WERI-Rb-1 (cell line): ENCODE measurements around the gene RANBP3.

Experiments
- DNase-seq: peaks from one replicate; pipeline ENCODE4 v3.0.0-alpha.2; 2020
- H3K27ac ChIP-seq: fragments of 250-450 bp; sonication (Bioruptor Pico); 2 replicates; pipeline ENCODE4 v1.5.1; 2020; ENCODE audit warnings: mild to moderate bottlenecking, moderate library complexity
- H3K27me3 ChIP-seq: fragments of 250-450 bp; sonication (Bioruptor Pico); 2 replicates; pipeline ENCODE4 v1.5.1; 2021; ENCODE audit warnings: mild to moderate bottlenecking, low read depth, moderate library complexity; ENCODE audit not compliant: insufficient read depth, severe bottlenecking
- H3K36me3 ChIP-seq: fragments of 250-450 bp; sonication (Bioruptor Pico); 2 replicates; pipeline ENCODE4 v1.5.1; 2020; ENCODE audit warnings: mild to moderate bottlenecking, moderate library complexity
- H3K4me3 ChIP-seq: 2 replicates; pipeline ENCODE4 v1.5.1; 2011; ENCODE audit warnings: low read depth, mild to moderate bottlenecking, control low read depth, low read length
- H3K9me3 ChIP-seq: fragments of 250-450 bp; sonication (Bioruptor Pico); 2 replicates; pipeline ENCODE4 v1.5.1; 2021; ENCODE audit warnings: mild to moderate bottlenecking, moderate library complexity; ENCODE audit not compliant: severe bottlenecking
- TF ChIP-seq, protein P1 (sequence below): IDR thresholded peaks from 2 replicates; pipeline ENCODE4 v1.5.1; 2011; ENCODE audit warnings: low read depth, mild to moderate bottlenecking, control low read depth, inconsistent platforms, low read length

Gene RANBP3

DNA sequence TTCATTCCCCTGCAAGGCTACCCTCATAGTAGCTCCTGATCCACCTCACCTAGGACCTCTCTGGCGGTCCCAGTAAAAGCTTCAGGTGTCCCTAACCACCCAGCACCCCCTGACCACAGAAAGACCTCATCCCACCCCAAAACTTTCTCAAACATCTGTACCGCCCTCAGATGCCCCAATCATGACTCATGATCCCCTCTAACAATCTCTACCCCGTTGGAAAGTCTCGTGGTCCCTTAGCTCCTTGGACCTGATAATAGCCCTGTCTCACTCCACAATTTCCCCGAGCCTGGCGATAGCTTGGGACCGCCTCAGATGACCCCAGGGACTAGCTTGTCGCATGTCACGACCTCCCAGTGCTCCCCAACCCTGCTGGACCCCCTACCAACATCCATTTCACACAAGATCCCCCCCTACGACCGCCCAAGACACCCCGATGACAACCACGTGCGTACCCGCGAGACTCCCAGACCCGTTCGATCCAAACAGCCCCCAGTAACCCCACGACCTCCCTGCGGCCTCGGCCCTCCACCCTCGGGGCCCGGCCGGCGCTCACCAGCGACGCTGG is 74.8 kb downstream of the RANBP3 start:
- Histone ChIP-seq H3K36me3 (peaks cover 26% of the 10 kb centered on the region), H3K9me3 (no peaks in the 10 kb centered on the region), H3K27me3 (no peaks in the 10 kb centered on the region), H3K4me3 (peak overlapping the region; percentile 100), H3K27ac (peak overlapping the region; percentile 92)
- no peak for DNase-seq
- TF ChIP-seq, protein P1, sequence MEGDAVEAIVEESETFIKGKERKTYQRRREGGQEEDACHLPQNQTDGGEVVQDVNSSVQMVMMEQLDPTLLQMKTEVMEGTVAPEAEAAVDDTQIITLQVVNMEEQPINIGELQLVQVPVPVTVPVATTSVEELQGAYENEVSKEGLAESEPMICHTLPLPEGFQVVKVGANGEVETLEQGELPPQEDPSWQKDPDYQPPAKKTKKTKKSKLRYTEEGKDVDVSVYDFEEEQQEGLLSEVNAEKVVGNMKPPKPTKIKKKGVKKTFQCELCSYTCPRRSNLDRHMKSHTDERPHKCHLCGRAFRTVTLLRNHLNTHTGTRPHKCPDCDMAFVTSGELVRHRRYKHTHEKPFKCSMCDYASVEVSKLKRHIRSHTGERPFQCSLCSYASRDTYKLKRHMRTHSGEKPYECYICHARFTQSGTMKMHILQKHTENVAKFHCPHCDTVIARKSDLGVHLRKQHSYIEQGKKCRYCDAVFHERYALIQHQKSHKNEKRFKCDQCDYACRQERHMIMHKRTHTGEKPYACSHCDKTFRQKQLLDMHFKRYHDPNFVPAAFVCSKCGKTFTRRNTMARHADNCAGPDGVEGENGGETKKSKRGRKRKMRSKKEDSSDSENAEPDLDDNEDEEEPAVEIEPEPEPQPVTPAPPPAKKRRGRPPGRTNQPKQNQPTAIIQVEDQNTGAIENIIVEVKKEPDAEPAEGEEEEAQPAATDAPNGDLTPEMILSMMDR, result no peak

DNA sequence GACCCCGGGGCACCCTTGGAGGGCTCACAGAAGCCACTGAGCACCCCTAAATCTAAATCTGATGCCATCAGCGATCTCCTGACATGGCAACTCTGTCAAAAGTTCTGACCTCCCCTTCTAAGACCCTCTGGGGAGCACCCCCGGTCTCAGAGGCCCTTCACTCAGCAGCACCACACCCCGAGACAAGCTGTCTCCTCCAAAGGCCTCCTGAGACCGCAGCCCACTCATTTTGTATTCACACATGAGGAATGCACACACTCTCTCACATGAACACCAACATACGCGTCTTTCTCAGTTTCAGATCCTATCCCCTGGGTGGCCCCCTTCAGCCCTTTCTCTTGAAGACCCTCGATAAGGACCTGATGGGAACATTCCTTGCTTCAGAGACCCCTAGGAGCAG is 77.0 kb downstream of the RANBP3 start:
- no peak for DNase-seq
- no peak overlapping the region for H3K27ac ChIP-seq
- H3K9me3 ChIP-seq, result no peaks in the 10 kb centered on the region
- TF ChIP-seq, protein P1, result no peak
- H3K36me3 ChIP-seq, result peaks cover 29% of the 10 kb centered on the region
- H3K4me3 ChIP-seq, result no peak overlapping the region
- H3K27me3 ChIP-seq, result no peaks in the 10 kb centered on the region

DNA sequence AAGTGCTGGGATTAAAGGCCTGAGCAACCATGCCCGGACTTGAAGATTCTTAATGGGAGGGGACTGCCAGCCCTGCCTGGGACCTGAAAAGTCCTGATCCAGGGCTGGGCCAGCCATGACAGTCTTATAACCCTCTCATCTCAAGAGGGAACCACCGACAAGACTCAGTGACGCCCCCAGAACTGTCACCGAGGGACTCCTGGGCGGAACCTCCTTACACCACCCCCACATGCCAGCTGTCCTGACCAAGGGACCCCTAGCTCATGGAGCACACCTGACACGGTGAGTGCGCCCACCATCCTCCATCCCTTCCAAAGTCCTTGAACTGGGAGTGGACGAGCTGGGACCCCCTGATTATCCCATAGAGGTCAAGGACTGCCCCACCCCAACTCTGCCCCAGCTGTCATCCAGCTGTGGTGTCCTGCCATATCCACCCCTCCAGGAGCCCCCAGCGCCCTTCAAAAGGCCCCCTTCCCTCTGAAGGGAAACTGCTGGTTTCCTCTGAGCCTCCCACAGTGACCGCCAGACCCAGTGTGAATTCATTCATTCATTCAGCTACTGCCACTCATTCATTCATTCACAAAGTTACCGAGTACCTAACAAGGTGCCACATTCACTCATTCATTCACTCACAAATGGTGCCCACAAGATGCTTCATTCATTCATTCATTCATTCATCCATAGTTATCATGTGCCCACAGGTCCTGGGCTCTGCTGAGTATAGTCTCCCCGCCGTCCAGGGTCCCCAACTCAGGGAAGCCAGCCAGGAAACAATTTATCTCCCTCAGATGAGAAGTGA is 78.0 kb downstream of the RANBP3 start:
- Histone ChIP-seq H3K27me3 (no peaks in the 10 kb centered on the region), H3K4me3 (no peak overlapping the region), H3K9me3 (no peaks in the 10 kb centered on the region), H3K36me3 (peaks cover 40% of the 10 kb centered on the region), H3K27ac (no peak overlapping the region)
- no peak for DNase-seq
- TF ChIP-seq, protein P1, result no peak

DNA sequence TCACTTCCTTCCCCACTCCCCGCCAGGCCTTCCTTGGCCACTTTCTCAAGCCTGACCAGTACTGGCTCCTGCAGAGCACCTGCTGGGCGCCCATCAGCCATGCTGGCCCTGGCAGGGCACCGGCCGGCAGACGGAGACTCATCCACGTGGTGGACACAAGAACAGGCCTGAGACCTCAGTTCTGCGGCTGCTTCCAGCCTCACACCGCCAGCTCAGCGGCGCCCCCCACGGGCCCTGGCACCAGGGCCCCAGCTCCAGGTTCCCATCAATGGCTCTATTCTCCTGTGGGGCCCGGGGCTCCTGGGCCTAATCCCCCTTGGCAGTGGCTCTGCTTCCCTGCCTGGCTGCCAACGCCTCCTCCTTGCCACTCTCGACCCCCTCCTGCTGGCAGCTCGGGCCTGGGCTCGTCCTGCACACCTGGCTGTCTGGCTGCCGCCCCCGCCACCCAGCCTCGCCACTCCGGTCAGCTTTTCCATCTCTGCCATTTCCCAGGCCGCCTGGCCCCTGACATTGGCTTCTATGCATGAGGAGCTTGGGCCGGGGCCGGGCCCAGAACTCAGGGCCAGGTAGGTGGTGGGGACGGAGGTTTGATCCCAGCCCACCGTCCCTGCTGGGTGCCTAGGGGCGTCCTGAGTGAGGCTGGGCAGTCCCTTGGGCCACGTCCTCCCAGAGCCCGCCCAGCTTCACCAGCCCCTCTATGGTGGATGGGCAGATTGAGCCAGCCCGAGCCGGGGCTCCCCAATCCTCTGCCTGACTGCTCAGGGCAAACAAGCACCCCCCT is 80.6 kb downstream of the RANBP3 start:
- no peak overlapping the region; the same call in 1 of the 2 replicates for H3K27ac ChIP-seq
- no peaks in the 10 kb centered on the region for H3K9me3 ChIP-seq
- no peak for DNase-seq
- peaks cover 41% of the 10 kb centered on the region for H3K36me3 ChIP-seq
- no peak overlapping the region for H3K4me3 ChIP-seq
- TF ChIP-seq, protein P1, result peak; percentile 31; the same call in 1 of the 2 replicates
- H3K27me3 ChIP-seq, result no peaks in the 10 kb centered on the region

DNA sequence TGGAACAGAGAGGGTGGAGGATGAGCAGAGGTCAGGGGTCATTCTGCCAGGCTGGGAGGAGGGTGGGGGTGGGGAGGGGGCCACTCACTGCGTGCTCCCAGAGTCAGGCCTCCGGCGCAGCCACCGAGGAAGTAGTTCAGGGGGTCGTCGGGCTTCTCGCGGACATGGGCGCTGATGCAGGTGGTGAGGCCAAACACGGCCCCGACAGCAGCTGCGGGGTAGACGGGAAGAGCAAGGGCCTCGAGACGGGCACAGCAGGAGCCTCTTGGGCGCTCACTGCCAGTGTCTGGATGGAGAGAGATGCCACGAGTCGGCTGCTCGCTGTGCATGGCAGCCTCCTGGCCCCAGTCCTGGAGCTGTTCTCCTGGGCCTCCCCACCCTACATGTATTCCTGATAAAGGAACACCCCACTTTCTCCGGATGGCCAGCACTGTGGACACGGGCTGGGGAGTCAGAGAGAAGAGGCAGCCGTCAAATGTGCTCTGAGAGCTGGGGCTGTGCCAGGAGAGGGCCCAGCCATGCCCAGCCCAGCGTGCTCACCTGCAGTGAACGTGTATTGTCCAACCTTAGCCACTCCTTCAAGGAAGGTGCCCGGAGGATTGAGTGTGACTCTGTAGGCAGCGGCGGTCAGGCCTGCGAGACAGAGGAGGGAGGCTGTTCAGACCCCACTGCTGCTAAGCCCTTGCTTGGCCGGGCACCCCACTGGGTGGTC is 81.4 kb downstream of the RANBP3 start:
- Histone ChIP-seq H3K27ac (no peak overlapping the region), H3K4me3 (no peak overlapping the region), H3K27me3 (no peaks in the 10 kb centered on the region), H3K9me3 (no peaks in the 10 kb centered on the region), H3K36me3 (peaks cover 37% of the 10 kb centered on the region)
- DNase-seq, result no peak
- TF ChIP-seq, protein P1, result no peak
